Caco-2 (cell line): ENCODE data around the gene RPH3AL. TPM values are rescaled to one million over a fixed set of nuclear protein-coding genes. Genes with fewer than 3 reads are reported as not detected.

ENCODE experiments used
- BruUV-seq: library from RNA; stranded (reverse); fragments of 400-500 nt; replicated peaks from 2 replicates; lab custom pipeline; 2021; lab: Mats Ljungman, UMichigan
- CTCF ChIA-PET: fragments of 300-600 bp; sonication (Branson Sonifier 250); formaldehyde crosslinking; loops from one replicate; lab custom pipeline; 2022; ENCODE audit warnings: antibody characterized with exemption; lab: Charles Lee
- POLR2A ChIA-PET: fragments of 300-600 bp; sonication (Branson Sonifier 250); formaldehyde crosslinking; loops from one replicate; lab custom pipeline; 2022; ENCODE audit warnings: antibody characterized with exemption; lab: Charles Lee
- DNase-seq, 2 experiments: peaks; one replicate each; pipeline versions ENCODE4 v3.0.0 to v3.0.0-alpha.2; 2020 to 2022
- H3K27me3 ChIP-seq: replicated peaks from 2 replicates; pipeline ENCODE4 v1.6.0; 2011; ENCODE audit warnings: low read length; ENCODE audit not compliant: control insufficient read depth, insufficient read depth
- H3K36me3 ChIP-seq: 2 replicates; pipeline ENCODE4 v1.5.1; 2011; ENCODE audit warnings: low read length; ENCODE audit not compliant: control insufficient read depth, insufficient read depth
- H3K4me1 ChIP-seq: fragments of 250-450 bp; sonication (Bioruptor Pico); 2 replicates; pipeline ENCODE4 v1.5.1; 2020; ENCODE audit warnings: mild to moderate bottlenecking
- H3K4me3 ChIP-seq: 2 replicates; pipeline ENCODE4 v1.5.1; 2011; ENCODE audit warnings: low read depth, mild to moderate bottlenecking, control low read depth, low read length
- H3K9me3 ChIP-seq: fragments of 250-450 bp; sonication (Bioruptor Pico); 2 replicates; pipeline ENCODE4 v1.5.1; 2020; ENCODE audit warnings: mild to moderate bottlenecking, moderate library complexity
- H3K27ac Mint-ChIP-seq: one replicate; pipeline ENCODE4 v1.8.0; 2022; ENCODE audit warnings: mixed read lengths; ENCODE audit not compliant: unreplicated experiment
- H3K27me3 Mint-ChIP-seq: one replicate; pipeline ENCODE4 v1.8.0; 2022; ENCODE audit warnings: mixed read lengths; ENCODE audit not compliant: insufficient read depth, unreplicated experiment
- H3K36me3 Mint-ChIP-seq: one replicate; pipeline ENCODE4 v1.8.0; 2022; ENCODE audit warnings: mild to moderate bottlenecking, mixed read lengths; ENCODE audit not compliant: insufficient read depth, unreplicated experiment
- H3K4me1 Mint-ChIP-seq: one replicate; pipeline ENCODE4 v1.8.0; 2022; ENCODE audit warnings: low read depth, mixed read lengths; ENCODE audit not compliant: unreplicated experiment
- H3K4me3 Mint-ChIP-seq: one replicate; pipeline ENCODE4 v1.8.0; 2022; ENCODE audit warnings: mild to moderate bottlenecking, moderate library complexity, mixed read lengths; ENCODE audit not compliant: unreplicated experiment
- H3K9me3 Mint-ChIP-seq: one replicate; pipeline ENCODE4 v1.8.0; 2022; ENCODE audit warnings: mixed read lengths; ENCODE audit not compliant: unreplicated experiment
- CTCF ChIP-seq, 2 experiments: fragments of 200-600 bp in 1 of 2; IDR thresholded peaks; 1 replicate in 1 of 2; 2 replicates in 1 of 2; pipeline versions ENCODE4 v1.5.1 to v1.8.0; 2011 to 2022; ENCODE audit warnings: antibody characterized with exemption in 1 of 2, control low read depth in 1 of 2, inconsistent platforms in 1 of 2, low read depth in 1 of 2, low read length in 1 of 2, mild to moderate bottlenecking in 1 of 2, moderate library complexity in 1 of 2; ENCODE audit not compliant: insufficient read depth in 1 of 2, severe bottlenecking in 1 of 2, unreplicated experiment in 1 of 2
- intact Hi-C: fragments of 100-400 bp; cut with micrococcal nuclease; formaldehyde crosslinking; loops from one replicate; pipeline ENCODE4 v1.10.0; 2022; ENCODE audit not compliant: unreplicated experiment
- total RNA-seq: library from RNA; stranded (reverse); gene quantifications from 2 replicates; pipeline ENCODE4 v1.2.3, GENCODE V29; 2022

RPH3AL gene
- total RNA-seq, 1 experiment from 2014 or later: 36.0 TPM

DNA sequence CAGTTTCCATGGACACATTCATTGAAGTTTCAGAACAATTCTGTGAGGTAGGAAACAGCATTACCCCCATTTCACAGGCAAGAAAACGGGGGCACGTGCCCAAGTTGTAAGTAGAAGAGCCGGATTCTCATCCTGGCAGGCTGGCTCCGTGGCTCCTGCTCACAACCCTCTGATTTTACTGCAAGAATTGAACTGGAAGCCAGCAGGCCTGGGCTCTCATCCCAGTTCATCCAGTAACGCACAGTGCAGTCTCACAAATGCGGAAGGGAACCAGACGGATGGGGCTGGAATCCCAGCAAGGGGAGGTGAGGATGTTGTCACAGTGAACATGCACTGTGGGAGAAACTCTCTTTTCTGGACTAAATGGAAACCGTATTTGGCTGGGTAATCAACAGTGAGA, 130.4 kb downstream of the RPH3AL start:
- Histone ChIP-seq H3K27me3 (no peaks in the 10 kb centered on the region), H3K9me3 (no peaks in the 10 kb centered on the region), H3K36me3 (no peaks in the 10 kb centered on the region), H3K4me1 (no peaks in the 10 kb centered on the region), H3K4me3 (no peak overlapping the region)
- POLR2A ChIA-PET: no interaction called here
- intact Hi-C loops: no loop called here
- no TSS peak for BruUV-seq
- DNase-seq: no peak
- Mint-ChIP-seq H3K27ac (no peak overlapping the region), H3K4me3 (no peak overlapping the region), H3K27me3 (no peaks in the 10 kb centered on the region), H3K36me3 (peaks cover 7% of the 10 kb centered on the region), H3K4me1 (no peaks in the 10 kb centered on the region), H3K9me3 (no peaks in the 10 kb centered on the region)
- no peak for TF ChIP-seq CTCF (IDR thresholded peaks at IDR 0.05; ENCODE audit: insufficient read depth in 1 of 2, low read depth in 1 of 2, low read length in 1 of 2, severe bottlenecking in 1 of 2, unreplicated experiment in 1 of 2)
- CTCF ChIA-PET: no interaction called here

- CTCF ChIA-PET: no interaction called here
Measured at GRCh38 chr17:219696-220095, 132.9 kb downstream of the RPH3AL start.

DNA sequence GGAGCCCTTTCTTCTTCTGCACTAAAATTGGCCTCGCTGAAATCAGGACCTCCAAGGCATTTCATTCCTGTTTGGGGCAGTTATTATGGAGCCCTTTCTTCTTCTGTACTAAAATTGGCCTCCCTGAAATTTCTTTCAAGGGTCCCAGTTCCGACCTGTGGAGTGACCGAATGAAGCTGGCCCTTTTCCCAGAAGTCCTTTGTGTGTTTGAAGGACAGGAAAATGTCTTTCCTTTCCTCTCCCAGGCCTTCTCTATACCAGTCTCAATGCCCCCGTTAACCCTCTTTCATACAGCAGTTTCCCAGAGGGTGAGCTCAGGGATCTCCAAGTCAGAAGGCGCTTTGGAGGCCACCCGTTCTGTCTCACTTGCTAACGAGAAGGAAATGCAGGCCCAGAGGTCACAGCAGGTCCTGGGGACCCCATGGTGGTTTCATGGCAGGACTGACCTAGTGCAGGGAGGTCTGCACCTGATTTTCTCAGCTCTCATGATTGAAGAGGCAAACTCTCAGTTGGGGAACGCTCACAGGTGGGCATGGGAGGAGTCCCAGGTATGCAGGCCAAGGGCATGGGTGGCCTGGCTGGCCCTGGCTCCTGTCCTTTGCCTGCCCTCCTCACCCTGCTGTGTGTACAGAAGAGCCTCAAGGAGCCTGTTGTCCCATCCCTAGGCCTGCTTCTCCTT, 134.0 kb downstream of the RPH3AL start:
- H3K4me1 Mint-ChIP-seq: no peaks in the 10 kb centered on the region
- no peaks in the 10 kb centered on the region for H3K27me3 ChIP-seq
- H3K36me3 ChIP-seq: no peaks in the 10 kb centered on the region
- H3K9me3 ChIP-seq: no peaks in the 10 kb centered on the region
- no peaks in the 10 kb centered on the region for H3K4me1 ChIP-seq
- no peak overlapping the region for H3K27ac Mint-ChIP-seq
- H3K9me3 Mint-ChIP-seq: no peaks in the 10 kb centered on the region
- no peak for TF ChIP-seq CTCF (IDR thresholded peaks at IDR 0.05; ENCODE audit: insufficient read depth in 1 of 2, low read depth in 1 of 2, low read length in 1 of 2, severe bottlenecking in 1 of 2, unreplicated experiment in 1 of 2)
- intact Hi-C loops: no loop called here
- peak in 1 of 2 experiments; percentile 27 for DNase-seq
- CTCF ChIA-PET: no interaction called here
- H3K36me3 Mint-ChIP-seq: peaks cover 4% of the 10 kb centered on the region
- no TSS peak for BruUV-seq
- H3K4me3 ChIP-seq: no peak overlapping the region
- POLR2A ChIA-PET: no interaction called here
- no peak overlapping the region for H3K4me3 Mint-ChIP-seq
- no peaks in the 10 kb centered on the region for H3K27me3 Mint-ChIP-seq

More at GRCh38 chr17:219696-220095, 132.9 kb downstream of the RPH3AL start:
- H3K4me1 ChIP-seq: no peaks in the 10 kb centered on the region
- H3K4me3 Mint-ChIP-seq: no peak overlapping the region
- H3K9me3 Mint-ChIP-seq: no peaks in the 10 kb centered on the region
- no peaks in the 10 kb centered on the region for H3K27me3 ChIP-seq
- H3K36me3 ChIP-seq: no peaks in the 10 kb centered on the region
- no peak overlapping the region for H3K27ac Mint-ChIP-seq
- no TSS peak for BruUV-seq
- H3K4me3 ChIP-seq: no peak overlapping the region
- H3K27me3 Mint-ChIP-seq: no peaks in the 10 kb centered on the region
- peak in 1 of 2 experiments; percentile 15 for DNase-seq
- no peak for TF ChIP-seq CTCF (IDR thresholded peaks at IDR 0.05; ENCODE audit: insufficient read depth in 1 of 2, low read depth in 1 of 2, low read length in 1 of 2, severe bottlenecking in 1 of 2, unreplicated experiment in 1 of 2)
- peaks cover 10% of the 10 kb centered on the region for H3K36me3 Mint-ChIP-seq
- no peaks in the 10 kb centered on the region for H3K9me3 ChIP-seq
- POLR2A ChIA-PET: no interaction called here
- intact Hi-C loops: no loop called here
- no peaks in the 10 kb centered on the region for H3K4me1 Mint-ChIP-seq
